Caco-2 (cell line): ENCODE results near the gene COPS4. TPM values are rescaled to one million over a fixed set of nuclear protein-coding genes. Genes with fewer than 3 reads are reported as not detected.
"Not testable (repeated sequence)": the region's sequence is repeated elsewhere in the genome, so short reads cannot be mapped to it uniquely, and the experiment has no call there.

ENCODE experiments used
- Bru-seq: library from RNA; stranded (reverse); fragments of 400-500 nt; gene quantifications from one replicate; lab custom pipeline; 2021; lab: Mats Ljungman, UMichigan
- BruChase-seq, 2 experiments: library from RNA; stranded (reverse); fragments of 400-500 nt; gene quantifications; one replicate each; lab custom pipeline; 2021; lab: Mats Ljungman, UMichigan
- BruUV-seq: library from RNA; stranded (reverse); fragments of 400-500 nt; replicated peaks from 2 replicates; lab custom pipeline; 2021; lab: Mats Ljungman, UMichigan
- CTCF ChIA-PET: fragments of 300-600 bp; sonication (Branson Sonifier 250); formaldehyde crosslinking; loops from one replicate; lab custom pipeline; 2022; ENCODE audit warnings: antibody characterized with exemption; lab: Charles Lee
- POLR2A ChIA-PET: fragments of 300-600 bp; sonication (Branson Sonifier 250); formaldehyde crosslinking; loops from one replicate; lab custom pipeline; 2022; ENCODE audit warnings: antibody characterized with exemption; lab: Charles Lee
- DNase-seq, 2 experiments: peaks; one replicate each; pipeline versions ENCODE4 v3.0.0 to v3.0.0-alpha.2; 2020 to 2022
- H3K27me3 ChIP-seq: replicated peaks from 2 replicates; pipeline ENCODE4 v1.6.0; 2011; ENCODE audit warnings: low read length; ENCODE audit not compliant: control insufficient read depth, insufficient read depth
- H3K36me3 ChIP-seq: 2 replicates; pipeline ENCODE4 v1.5.1; 2011; ENCODE audit warnings: low read length; ENCODE audit not compliant: control insufficient read depth, insufficient read depth
- H3K4me1 ChIP-seq: fragments of 250-450 bp; sonication (Bioruptor Pico); 2 replicates; pipeline ENCODE4 v1.5.1; 2020; ENCODE audit warnings: mild to moderate bottlenecking
- H3K4me3 ChIP-seq: 2 replicates; pipeline ENCODE4 v1.5.1; 2011; ENCODE audit warnings: low read depth, mild to moderate bottlenecking, control low read depth, low read length
- H3K9me3 ChIP-seq: fragments of 250-450 bp; sonication (Bioruptor Pico); 2 replicates; pipeline ENCODE4 v1.5.1; 2020; ENCODE audit warnings: mild to moderate bottlenecking, moderate library complexity
- H3K27ac Mint-ChIP-seq: one replicate; pipeline ENCODE4 v1.8.0; 2022; ENCODE audit warnings: mixed read lengths; ENCODE audit not compliant: unreplicated experiment
- H3K27me3 Mint-ChIP-seq: one replicate; pipeline ENCODE4 v1.8.0; 2022; ENCODE audit warnings: mixed read lengths; ENCODE audit not compliant: insufficient read depth, unreplicated experiment
- H3K36me3 Mint-ChIP-seq: one replicate; pipeline ENCODE4 v1.8.0; 2022; ENCODE audit warnings: mild to moderate bottlenecking, mixed read lengths; ENCODE audit not compliant: insufficient read depth, unreplicated experiment
- H3K4me1 Mint-ChIP-seq: one replicate; pipeline ENCODE4 v1.8.0; 2022; ENCODE audit warnings: low read depth, mixed read lengths; ENCODE audit not compliant: unreplicated experiment
- H3K4me3 Mint-ChIP-seq: one replicate; pipeline ENCODE4 v1.8.0; 2022; ENCODE audit warnings: mild to moderate bottlenecking, moderate library complexity, mixed read lengths; ENCODE audit not compliant: unreplicated experiment
- H3K9me3 Mint-ChIP-seq: one replicate; pipeline ENCODE4 v1.8.0; 2022; ENCODE audit warnings: mixed read lengths; ENCODE audit not compliant: unreplicated experiment
- intact Hi-C: fragments of 100-400 bp; cut with micrococcal nuclease; formaldehyde crosslinking; loops from one replicate; pipeline ENCODE4 v1.10.0; 2022; ENCODE audit not compliant: unreplicated experiment
- long read RNA-seq: library from polyadenylated mRNA; stranded (forward); transcript quantifications from one replicate; pipeline ENCODE4 v2.0.0, GENCODE V29; 2022
- total RNA-seq: library from RNA; stranded (reverse); gene quantifications from 2 replicates; pipeline ENCODE4 v1.2.3, GENCODE V29; 2022
- TF ChIP-seq, protein P1 (sequence below), 2 experiments: fragments of 200-600 bp in 1 of 2; IDR thresholded peaks; 1 replicate in 1 of 2; 2 replicates in 1 of 2; pipeline versions ENCODE4 v1.5.1 to v1.8.0; 2011 to 2022; ENCODE audit warnings: antibody characterized with exemption in 1 of 2, control low read depth in 1 of 2, inconsistent platforms in 1 of 2, low read depth in 1 of 2, low read length in 1 of 2, mild to moderate bottlenecking in 1 of 2, moderate library complexity in 1 of 2; ENCODE audit not compliant: insufficient read depth in 1 of 2, severe bottlenecking in 1 of 2, unreplicated experiment in 1 of 2

Gene COPS4
- total RNA-seq (34.5 and 36.3 TPM in 2 replicates), Bru-seq, nascent RNA (percentile 73 among the genes with signal in this experiment), BruChase-seq, experiment 1, labeled RNA remaining after a 2-hour chase (percentile 71 among the genes with signal in this experiment), BruChase-seq, experiment 2, labeled RNA remaining after a 6-hour chase (percentile 82 among the genes with signal in this experiment)
- long read RNA-seq, transcript COPS4-201 (10 exons, 1,744 nt) = major isoform, 131 of 146 reads
- long read RNA-seq, transcript COPS4-209 (11 exons, 1,695 nt) = minor isoform, 5 of 146 reads
- long read RNA-seq, partial matches to known transcripts = 0 of 146 reads
- long read RNA-seq, other reads (novel, unspliced or antisense) = 8 of 146 reads

DNA sequence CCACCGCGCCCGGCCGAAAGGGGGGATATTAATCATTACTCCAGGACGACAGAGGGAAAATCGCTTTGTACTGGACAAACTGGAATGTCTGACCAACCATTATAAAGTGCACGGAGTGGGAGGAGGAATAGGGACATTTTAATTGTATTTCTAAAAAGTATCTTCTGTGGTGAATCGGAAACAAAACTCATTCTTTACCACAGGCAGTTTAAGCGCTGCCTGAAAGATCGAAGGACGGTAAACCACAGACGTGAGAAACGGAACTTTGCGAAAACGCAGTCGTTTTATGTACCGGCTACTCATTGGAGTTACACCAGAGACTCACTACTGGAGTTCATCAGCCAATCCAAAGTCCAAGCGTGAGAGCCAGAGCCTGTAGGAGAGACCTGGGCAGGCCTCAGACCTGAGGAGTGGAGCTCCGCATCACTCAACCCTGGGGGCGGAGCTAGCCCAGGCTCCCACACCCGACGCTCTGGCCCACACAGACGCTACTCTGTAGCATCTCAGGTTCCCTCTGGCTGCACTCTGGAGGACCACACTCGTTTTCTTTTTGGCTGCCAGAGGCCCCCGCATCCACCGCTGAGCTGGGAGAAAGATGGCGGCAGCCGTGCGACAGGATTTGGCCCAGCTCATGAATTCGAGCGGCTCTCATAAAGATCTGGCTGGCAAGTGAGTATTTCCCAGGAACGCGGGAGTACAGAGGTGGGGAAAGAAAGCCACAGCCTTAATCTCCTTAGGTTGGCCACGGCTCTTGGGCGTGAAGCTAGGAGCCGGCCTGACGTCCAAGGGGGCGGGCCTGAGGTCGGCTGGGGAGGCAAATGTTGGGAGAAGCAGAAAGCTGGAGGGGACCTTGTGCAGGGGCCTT is at the start of gene COPS4:
Gene COPS4, plus strand, starts transcription at position 554 of the 865 bp plus-strand sequence. Its CDS starts 42 bp downstream, at position 596.
- TF ChIP-seq, protein P1, sequence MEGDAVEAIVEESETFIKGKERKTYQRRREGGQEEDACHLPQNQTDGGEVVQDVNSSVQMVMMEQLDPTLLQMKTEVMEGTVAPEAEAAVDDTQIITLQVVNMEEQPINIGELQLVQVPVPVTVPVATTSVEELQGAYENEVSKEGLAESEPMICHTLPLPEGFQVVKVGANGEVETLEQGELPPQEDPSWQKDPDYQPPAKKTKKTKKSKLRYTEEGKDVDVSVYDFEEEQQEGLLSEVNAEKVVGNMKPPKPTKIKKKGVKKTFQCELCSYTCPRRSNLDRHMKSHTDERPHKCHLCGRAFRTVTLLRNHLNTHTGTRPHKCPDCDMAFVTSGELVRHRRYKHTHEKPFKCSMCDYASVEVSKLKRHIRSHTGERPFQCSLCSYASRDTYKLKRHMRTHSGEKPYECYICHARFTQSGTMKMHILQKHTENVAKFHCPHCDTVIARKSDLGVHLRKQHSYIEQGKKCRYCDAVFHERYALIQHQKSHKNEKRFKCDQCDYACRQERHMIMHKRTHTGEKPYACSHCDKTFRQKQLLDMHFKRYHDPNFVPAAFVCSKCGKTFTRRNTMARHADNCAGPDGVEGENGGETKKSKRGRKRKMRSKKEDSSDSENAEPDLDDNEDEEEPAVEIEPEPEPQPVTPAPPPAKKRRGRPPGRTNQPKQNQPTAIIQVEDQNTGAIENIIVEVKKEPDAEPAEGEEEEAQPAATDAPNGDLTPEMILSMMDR (IDR thresholded peaks at IDR 0.05; ENCODE audit: insufficient read depth in 1 of 2, low read depth in 1 of 2, low read length in 1 of 2, severe bottlenecking in 1 of 2, unreplicated experiment in 1 of 2) = peak; percentile 24 to 43
- Mint-ChIP-seq H3K4me1 (no peaks in the 10 kb centered on the region), H3K36me3 (peaks cover 12% of the 10 kb centered on the region), H3K27ac (peak within 1 kb of the TSS; percentile 97), H3K9me3 (no peaks in the 10 kb centered on the region), H3K27me3 (no peaks in the 10 kb centered on the region), H3K4me3 (peak within 1 kb of the TSS; percentile 98)
- H3K4me3 ChIP-seq = peak within 1 kb of the TSS; percentile 80
- ChIA-PET POLR2A (interaction anchor here (0.6 to 1.4 kb wide), 11 partner anchors 13 to 661 kb away, joined by 3 to 24 read pairs (median 6); partner anchors contain the start of genes COQ2, HNRNPD, LIN54 and PLAC8), CTCF (interaction anchor here (0.6 to 1.3 kb wide), 18 partner anchors 10 to 750 kb away, joined by 3 to 22 read pairs (median 5); partner anchors contain the start of genes COQ2 and LIN54)
- H3K27me3 ChIP-seq = no peaks in the 10 kb centered on the region; the same call in 1 of the 2 replicates
- peaks cover 4% of the 10 kb centered on the region; the same call in 1 of the 2 replicates for H3K4me1 ChIP-seq
- BruUV-seq = no TSS peak
- intact Hi-C loops = loop anchor here (1.0 to 5.0 kb wide), 4 partner anchors 22 to 247 kb away; no protein-coding TSS in a partner anchor
- H3K36me3 ChIP-seq = no peaks in the 10 kb centered on the region
- H3K9me3 ChIP-seq = no peaks in the 10 kb centered on the region
- peak; percentile 97 to 98 for DNase-seq

DNA sequence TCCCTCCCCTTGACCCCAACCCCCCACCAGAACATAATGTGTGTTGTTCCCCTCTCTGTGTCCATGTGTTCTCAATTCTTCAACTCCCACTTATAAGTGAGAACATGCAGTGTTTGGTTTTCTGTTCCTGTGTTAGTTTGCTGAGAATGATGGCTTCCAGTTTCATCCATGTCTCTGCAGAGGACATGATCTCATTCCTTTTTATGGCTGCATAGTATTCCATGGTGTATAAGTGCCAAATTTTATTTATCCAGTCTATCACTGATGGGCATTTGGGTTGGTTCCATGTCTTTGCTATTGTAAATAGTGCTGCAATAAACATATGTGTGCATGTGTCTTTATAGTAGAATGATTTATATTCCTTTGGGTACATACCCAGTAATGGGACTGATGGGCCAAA is 47.5 kb upstream of the COPS4 start:
- H3K4me3 Mint-ChIP-seq, POLR2A ChIA-PET, H3K9me3 Mint-ChIP-seq, intact Hi-C loops, H3K36me3 ChIP-seq, H3K27me3 ChIP-seq, BruUV-seq, H3K4me3 ChIP-seq, H3K36me3 Mint-ChIP-seq, H3K9me3 ChIP-seq, H3K27me3 Mint-ChIP-seq, H3K4me1 Mint-ChIP-seq, DNase-seq, CTCF ChIA-PET, H3K27ac Mint-ChIP-seq: not testable (repeated sequence)
- H3K4me1 ChIP-seq = peaks cover 16% of the 10 kb centered on the region

DNA sequence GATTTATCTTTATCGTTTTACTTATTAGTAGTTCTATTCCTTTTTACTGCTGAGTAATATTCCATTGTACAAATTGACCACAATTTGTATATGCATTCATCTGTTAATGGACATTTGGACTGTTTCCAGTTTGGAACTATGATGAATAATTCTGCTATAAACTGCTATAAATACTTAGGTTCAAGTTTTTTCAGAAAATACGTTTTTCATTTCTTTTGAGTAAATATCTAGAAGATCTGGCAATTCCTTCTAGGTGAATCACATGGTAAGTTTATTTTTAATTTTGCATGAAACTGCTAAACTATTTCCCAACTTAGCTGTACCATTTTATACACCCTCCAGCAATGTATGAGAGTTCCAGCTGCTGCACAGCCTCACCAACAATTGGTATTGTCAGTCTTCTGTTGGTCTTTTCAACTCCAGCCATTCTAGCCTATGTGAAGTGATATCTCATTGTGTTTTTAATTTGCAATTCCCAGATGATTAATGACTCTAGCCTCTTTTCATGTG is 46.6 kb upstream of the COPS4 start:
- intact Hi-C loops = no loop called here
- H3K27me3 Mint-ChIP-seq = no peaks in the 10 kb centered on the region
- Histone ChIP-seq H3K36me3 (0 out of 2 replicates have a peak, but pooled peaks cover 2% of the 10 kb centered on the region), H3K4me1 (peaks cover 16% of the 10 kb centered on the region), H3K4me3 (no peak overlapping the region), H3K27me3 (no peaks in the 10 kb centered on the region), H3K9me3 (no peaks in the 10 kb centered on the region)
- ChIA-PET CTCF (interaction anchor here (0.7 kb wide), 1 partner anchor 162 kb away, joined by 3 read pairs; no protein-coding TSS in a partner anchor), POLR2A (no interaction called here)
- no peak for DNase-seq
- H3K4me1 Mint-ChIP-seq = no peaks in the 10 kb centered on the region
- no peak overlapping the region for H3K4me3 Mint-ChIP-seq
- H3K9me3 Mint-ChIP-seq = no peaks in the 10 kb centered on the region
- no peak overlapping the region for H3K27ac Mint-ChIP-seq
- TF ChIP-seq, protein P1 (IDR thresholded peaks at IDR 0.05; ENCODE audit: insufficient read depth in 1 of 2, low read depth in 1 of 2, low read length in 1 of 2, severe bottlenecking in 1 of 2, unreplicated experiment in 1 of 2) = no peak
- no TSS peak for BruUV-seq
- H3K36me3 Mint-ChIP-seq = peaks cover 5% of the 10 kb centered on the region
